C4-2B (cell line): Measurements from ENCODE around the gene DGKB.

Experiments used
- CTCF ChIP-seq: fragments of 450-650 bp; conservative IDR thresholded peaks from 2 replicates; pipeline ENCODE4 v1.5.1; 2017; ENCODE audit warnings: mild to moderate bottlenecking
- ZFX ChIP-seq: fragments of 450-650 bp; IDR thresholded peaks from 2 replicates; pipeline ENCODE4 v1.6.1; 2017

- TF ChIP-seq CTCF (no peak), ZFX (no peak)
These were observed 84.5 kb downstream of the DGKB start for GRCh38 chr7:14817829-14818614.
